Ureter (tissue), 1 donor: Measurements from ENCODE around the gene LAMTOR3. TPM values are rescaled to one million over a fixed set of nuclear protein-coding genes. Genes with fewer than 3 reads are reported as not detected.

ENCODE experiments used
- DNase-seq: peaks from one replicate; pipeline ENCODE4 v3.0.0-alpha.2; 2020; ENCODE audit warnings: low spot score
- total RNA-seq: library from RNA; stranded (reverse); gene quantifications from one replicate; pipeline ENCODE4 v1.2.4, GENCODE V29; 2023
- donor health status: DM: yes; HTN: yes; CAD: no.

The LAMTOR3 gene
- total RNA-seq: 48.2 TPM

GRCh38 chr4:99894161-99894997 is at the start of gene LAMTOR3:
Gene LAMTOR3, minus strand, starts transcription at chr4:99894427. Its CDS starts 464 bp downstream, at chr4:99893963.
- peak; percentile 93 for DNase-seq

- no peak for DNase-seq
Observed at GRCh38 chr4:99938243-99938753, 44.1 kb upstream of the LAMTOR3 start.

GRCh38 chr4:99934891-99935290 is 40.7 kb upstream of the LAMTOR3 start:
- DNase-seq: no peak

GRCh38 chr4:99927566-99927965 is 33.3 kb upstream of the LAMTOR3 start:
- DNase-seq: no peak

- DNase-seq: no peak
Observed at GRCh38 chr4:99921174-99921573, 26.9 kb upstream of the LAMTOR3 start.

GRCh38 chr4:99918656-99919055 is 24.4 kb upstream of the LAMTOR3 start:
- no peak for DNase-seq

GRCh38 chr4:99917575-99917974 is 23.3 kb upstream of the LAMTOR3 start:
- no peak for DNase-seq

- DNase-seq: no peak
Observed at GRCh38 chr4:99915449-99915848, 21.2 kb upstream of the LAMTOR3 start.

GRCh38 chr4:99894998-99895397 is 771 bp upstream of the LAMTOR3 start:
- no peak for DNase-seq

- no peak for DNase-seq
Observed at GRCh38 chr4:99893839-99894160, 427 bp downstream of the LAMTOR3 start.

GRCh38 chr4:99893029-99893428 is 1.2 kb downstream of the LAMTOR3 start:
- DNase-seq: no peak

GRCh38 chr4:99891351-99891750 is 2.9 kb downstream of the LAMTOR3 start:
- no peak for DNase-seq

- DNase-seq: no peak
Observed at GRCh38 chr4:99887837-99888236, 6.4 kb downstream of the LAMTOR3 start.

GRCh38 chr4:99886146-99886545 is 8.1 kb downstream of the LAMTOR3 start:
- DNase-seq: no peak

- no peak for DNase-seq
Observed at GRCh38 chr4:99885687-99886086, 8.5 kb downstream of the LAMTOR3 start.

GRCh38 chr4:99885063-99885664 is 9.1 kb downstream of the LAMTOR3 start:
- no peak for DNase-seq

GRCh38 chr4:99879458-99879857 is 14.8 kb downstream of the LAMTOR3 start:
- no peak for DNase-seq

GRCh38 chr4:99878604-99879003 is 15.6 kb downstream of the LAMTOR3 start:
- DNase-seq: no peak

- no peak for DNase-seq
Observed at GRCh38 chr4:99876946-99877345, 17.3 kb downstream of the LAMTOR3 start.

GRCh38 chr4:99875071-99875470 is 19.2 kb downstream of the LAMTOR3 start:
- DNase-seq: no peak

- DNase-seq: no peak
Observed at GRCh38 chr4:99872570-99872969, 21.7 kb downstream of the LAMTOR3 start.

- DNase-seq: no peak
Observed at GRCh38 chr4:99868126-99868596, 26.1 kb downstream of the LAMTOR3 start.

- DNase-seq: no peak
Observed at GRCh38 chr4:99863804-99864203, 30.4 kb downstream of the LAMTOR3 start.
